GM23338 (cell line): ENCODE data around the gene RIMS1. TPM values are rescaled to one million over a fixed set of nuclear protein-coding genes. Genes with fewer than 3 reads are reported as not detected.

Source experiments
- ATAC-seq: fragments of 200-7000 bp; cut with Tn5 transposase; 3 replicates; pipeline ENCODE4 v1.9.1; 2020
- DNase-seq: peaks from one replicate; pipeline ENCODE4 v3.0.0-alpha.2; 2015; ENCODE audit warnings: low spot score
- H2AFZ ChIP-seq: fragments of 200-600 bp; sonication (generic); 2 replicates; pipeline ENCODE4 v1.8.0; 2016; ENCODE audit warnings: antibody characterized with exemption, mild to moderate bottlenecking, moderate library complexity
- H3F3A ChIP-seq: fragments of 200-600 bp; sonication (generic); replicated peaks from 2 replicates; pipeline ENCODE4 v1.8.0; 2017; ENCODE audit warnings: antibody characterized with exemption, mixed run types, low read depth
- H3K27ac ChIP-seq: fragments of 200-600 bp; sonication (generic); 2 replicates; pipeline ENCODE4 v1.6.1; 2016; ENCODE audit warnings: low read depth
- H3K27me3 ChIP-seq: fragments of 200-600 bp; sonication (generic); 2 replicates; pipeline ENCODE4 v1.8.0; 2016; ENCODE audit warnings: mild to moderate bottlenecking, mixed run types, moderate library complexity; ENCODE audit not compliant: insufficient read depth
- H3K36me3 ChIP-seq: fragments of 200-600 bp; sonication (generic); 2 replicates; pipeline ENCODE4 v1.8.0; 2016; ENCODE audit warnings: mild to moderate bottlenecking; ENCODE audit not compliant: insufficient read depth
- H3K4me1 ChIP-seq: fragments of 200-600 bp; sonication (generic); 2 replicates; pipeline ENCODE4 v1.8.0; 2016; ENCODE audit warnings: mild to moderate bottlenecking, moderate library complexity; ENCODE audit not compliant: insufficient read depth
- H3K4me2 ChIP-seq: fragments of 200-600 bp; sonication (generic); 2 replicates; pipeline ENCODE4 v1.7.1; 2017; ENCODE audit warnings: mixed run types
- H3K4me3 ChIP-seq: fragments of 200-600 bp; sonication (generic); 2 replicates; pipeline ENCODE4 v1.6.1; 2016; ENCODE audit warnings: mixed run types
- H3K79me2 ChIP-seq: fragments of 200-600 bp; sonication (generic); replicated peaks from 2 replicates; pipeline ENCODE4 v1.8.0; 2017; ENCODE audit warnings: mild to moderate bottlenecking; ENCODE audit not compliant: insufficient read depth
- H3K9me2 ChIP-seq: fragments of 200-600 bp; sonication (generic); 2 replicates; pipeline ENCODE4 v1.8.0; 2017; ENCODE audit not compliant: insufficient read depth
- H4K20me1 ChIP-seq: fragments of 200-600 bp; sonication (generic); replicated peaks from 2 replicates; pipeline ENCODE4 v1.8.0; 2017; ENCODE audit warnings: mild to moderate bottlenecking; ENCODE audit not compliant: insufficient read depth
- H3K27ac Mint-ChIP-seq: 2 replicates; pipeline ENCODE4 v1.8.0; 2020; ENCODE audit warnings: inconsistent platforms, mild to moderate bottlenecking, moderate library complexity, mixed read lengths
- H3K27me3 Mint-ChIP-seq: 3 replicates; pipeline ENCODE4 v1.8.0; 2022; ENCODE audit warnings: low read depth, mild to moderate bottlenecking, moderate library complexity, mixed read lengths, inconsistent platforms; ENCODE audit not compliant: insufficient read depth, poor library complexity
- H3K36me3 Mint-ChIP-seq: 3 replicates; pipeline ENCODE4 v1.8.0; 2021; ENCODE audit warnings: low read depth, mild to moderate bottlenecking, inconsistent platforms, moderate library complexity, mixed read lengths
- H3K4me1 Mint-ChIP-seq: 3 replicates; pipeline ENCODE4 v1.8.0; 2020; ENCODE audit warnings: mild to moderate bottlenecking, inconsistent platforms, mixed read lengths
- H3K4me3 Mint-ChIP-seq: 3 replicates; pipeline ENCODE4 v1.8.0; 2021; ENCODE audit warnings: moderate library complexity, mild to moderate bottlenecking, inconsistent platforms, mixed read lengths
- H3K9me3 Mint-ChIP-seq: 3 replicates; pipeline ENCODE4 v1.8.0; 2020; ENCODE audit warnings: moderate library complexity, mild to moderate bottlenecking, inconsistent platforms, mixed read lengths
- CREB1 ChIP-seq: fragments of 250-450 bp; sonication (Bioruptor Pico); IDR thresholded peaks from 2 replicates; pipeline ENCODE4 v1.5.0; 2020; ENCODE audit warnings: low read depth, mild to moderate bottlenecking, moderate library complexity
- CTCF ChIP-seq, 2 experiments: fragments of 200-600 bp in 1 of 2; sonication (generic) in 1 of 2; conservative IDR thresholded peaks; 2 replicates each; pipeline versions ENCODE4 v1.5.1 to v1.6.1; 2016 to 2017; ENCODE audit warnings: antibody characterized with exemption in 2 of 2, low read depth in 2 of 2, mild to moderate bottlenecking in 2 of 2, moderate library complexity in 1 of 2
- ETS1 ChIP-seq: IDR thresholded peaks from 2 replicates; pipeline ENCODE4 v1.6.1; 2016; ENCODE audit warnings: antibody characterized with exemption
- EZH2 ChIP-seq: fragments of 200-600 bp; sonication (generic); IDR thresholded peaks from one replicate; pipeline ENCODE4 v1.8.0; 2017; ENCODE audit warnings: antibody characterized with exemption, mild to moderate bottlenecking, low read depth; ENCODE audit not compliant: unreplicated experiment
- EZH2phosphoT487 ChIP-seq: fragments of 200-600 bp; sonication (generic); IDR thresholded peaks from one replicate; pipeline ENCODE4 v1.8.1; 2018; ENCODE audit warnings: antibody characterized with exemption; ENCODE audit not compliant: unreplicated experiment
- JUNB ChIP-seq: IDR thresholded peaks from one replicate; pipeline ENCODE4 v1.6.1; 2016; ENCODE audit warnings: antibody characterized with exemption; ENCODE audit not compliant: unreplicated experiment
- NANOG ChIP-seq: IDR thresholded peaks from 2 replicates; pipeline ENCODE4 v1.6.1; 2016; ENCODE audit warnings: antibody characterized with exemption, borderline replicate concordance
- POLR2AphosphoS5 ChIP-seq: IDR thresholded peaks from 2 replicates; pipeline ENCODE4 v1.6.1; 2016; ENCODE audit warnings: antibody characterized with exemption, low read depth
- REST ChIP-seq: IDR thresholded peaks from one replicate; pipeline ENCODE4 v1.6.1; 2018; ENCODE audit warnings: antibody characterized with exemption; ENCODE audit not compliant: unreplicated experiment
- STAT1 ChIP-seq: IDR thresholded peaks from one replicate; pipeline ENCODE4 v1.6.1; 2016; ENCODE audit warnings: antibody characterized with exemption; ENCODE audit not compliant: unreplicated experiment
- ZNF114 ChIP-seq: fragments of 250-450 bp; sonication (Bioruptor Pico); IDR thresholded peaks from 2 replicates; pipeline ENCODE4 v1.5.0; 2020; ENCODE audit warnings: mild to moderate bottlenecking, moderate library complexity
- ZNF331 ChIP-seq: fragments of 250-450 bp; sonication (Bioruptor Pico); IDR thresholded peaks from 2 replicates; pipeline ENCODE4 v1.5.0; 2020; ENCODE audit warnings: low read depth, mild to moderate bottlenecking, moderate library complexity
- ZNF462 ChIP-seq: fragments of 250-450 bp; sonication (Bioruptor Pico); IDR thresholded peaks from 2 replicates; pipeline ENCODE4 v1.5.0; 2020; ENCODE audit warnings: mild to moderate bottlenecking, moderate library complexity
- polyA plus RNA-seq: library from polyadenylated mRNA; unstranded; fragments of >200 nt; fragmentation: Nextera tagmentation; extraction: Ambion mirVana; gene quantifications from 2 replicates; pipeline ENCODE4 v1.2.1, GENCODE V29; 2016
- total RNA-seq: library from RNA; depleted of rRNA; stranded (reverse); fragments of >200 nt; shearing (Covaris generic); gene quantifications from 2 replicates; pipeline ENCODE4 v1.2.3, GENCODE V29; 2014

RIMS1 gene
- total and polyA plus RNA-seq, 2 experiments from 2014 or later = 0.89 to 4.0 TPM

- no peak overlapping the region for H3K27ac Mint-ChIP-seq
- ATAC-seq (no peak), DNase-seq (no peak)
- H3K4me1 Mint-ChIP-seq = peaks cover 24% of the 10 kb centered on the region
- Histone ChIP-seq H3K27me3 (no peaks in the 10 kb centered on the region), H3K36me3 (no peaks in the 10 kb centered on the region), H3K4me2 (no peak overlapping the region), H3F3A (no peaks in the 10 kb centered on the region), H3K27ac (no peak overlapping the region), H2AFZ (no peak overlapping the region), H3K79me2 (no peaks in the 10 kb centered on the region), H3K9me2 (no peaks in the 10 kb centered on the region), H4K20me1 (no peaks in the 10 kb centered on the region), H3K4me3 (no peak overlapping the region), H3K4me1 (0 out of 2 replicates have a peak, but pooled peaks cover 3% of the 10 kb centered on the region)
- no peaks in the 10 kb centered on the region for H3K36me3 Mint-ChIP-seq
- H3K4me3 Mint-ChIP-seq = no peak overlapping the region
- peaks cover 2% of the 10 kb centered on the region for H3K27me3 Mint-ChIP-seq
- TF ChIP-seq STAT1 (no peak), CTCF (conservative IDR thresholded peaks at IDR 0.05; ENCODE audit: low read depth in 2 of 2) (no peak), ZNF462 (CRISPR knock-in tag) (no peak), EZH2phosphoT487 (no peak), JUNB (no peak), REST (no peak), NANOG (no peak), EZH2 (no peak), ZNF331 (CRISPR knock-in tag) (no peak), ETS1 (no peak), POLR2AphosphoS5 (no peak), ZNF114 (CRISPR knock-in tag) (no peak), CREB1 (no peak)
- no peaks in the 10 kb centered on the region for H3K9me3 Mint-ChIP-seq
These were observed 530.6 kb downstream of the RIMS1 start for GRCh38 chr6:72416744-72417465.
